Measurements from ENCODE around the gene TEX52.
"Not testable (repeated sequence)": the region's sequence is repeated elsewhere in the genome, so short reads cannot be mapped to it uniquely, and the experiment has no call there.

The TEX52 gene

DNA sequence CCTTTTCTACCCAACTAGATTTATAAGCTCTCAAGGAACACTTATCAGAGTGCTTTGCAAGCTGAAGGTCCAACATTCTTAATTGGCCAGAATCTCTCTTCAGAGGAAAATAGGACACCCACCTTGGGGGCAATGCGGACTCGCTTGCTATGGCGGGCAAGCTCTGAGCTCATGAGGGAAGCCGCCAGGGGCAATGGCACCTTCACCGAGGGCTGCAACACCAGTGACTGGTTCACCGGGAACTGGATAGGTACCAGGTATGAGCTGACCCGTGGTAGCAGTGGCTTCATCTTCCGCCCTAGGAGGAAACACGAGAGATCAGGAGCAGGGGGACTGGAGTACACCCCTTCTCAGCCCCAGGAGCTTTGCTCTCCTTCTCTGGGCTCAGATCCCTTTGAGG lies 7.4 kb upstream of the TEX52 start:
- WGBS, 2 experiments (ENCODE audit: insufficient coverage in 2 of 2) = 92 to 97% methylated on average over 8 to 9 of the region's 9 CpGs
- Histone ChIP-seq H3K36me3 (ENCODE audit: control insufficient read depth, insufficient read depth, low read length) (peaks cover 92% of the 10 kb centered on the region), H3K4me3 (ENCODE audit: extremely low read depth, insufficient read depth, low read length, poor library complexity, severe bottlenecking) (no peak overlapping the region), H3K9me3 (ENCODE audit: control insufficient read depth, low read length) (no peaks in the 10 kb centered on the region), H3K4me1 (ENCODE audit: control insufficient read depth, insufficient read depth, low read length, poor library complexity, severe bottlenecking) (no peaks in the 10 kb centered on the region), H3K27ac (ENCODE audit: low read depth, low read length, severe bottlenecking) (no peak overlapping the region)

DNA sequence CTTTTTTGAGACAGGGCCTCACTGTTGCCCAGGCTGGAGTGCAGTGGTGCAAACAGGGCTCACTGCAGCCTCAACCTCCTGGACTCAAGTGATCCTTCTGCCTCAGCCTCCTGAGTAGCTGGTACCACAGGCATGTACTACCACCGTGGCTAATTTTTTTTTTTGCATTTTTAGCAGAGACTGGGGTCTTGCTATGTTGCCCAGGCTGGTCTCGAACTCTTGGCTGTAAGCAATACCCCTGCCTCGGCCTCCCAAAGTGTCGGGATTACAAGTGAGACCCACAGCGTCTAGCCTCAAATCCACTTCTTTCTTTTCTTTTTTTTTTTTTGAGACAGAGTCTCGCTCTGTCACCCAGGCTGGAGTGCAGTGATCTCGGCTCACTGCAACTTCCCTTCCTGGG lies 6.6 kb upstream of the TEX52 start:
- H3K4me3 ChIP-seq (ENCODE audit: extremely low read depth, insufficient read depth, low read length, poor library complexity, severe bottlenecking); H3K27ac ChIP-seq (ENCODE audit: low read depth, low read length, severe bottlenecking); H3K4me1 ChIP-seq (ENCODE audit: control insufficient read depth, insufficient read depth, low read length, poor library complexity, severe bottlenecking); H3K9me3 ChIP-seq (ENCODE audit: control insufficient read depth, low read length): not testable (repeated sequence)
- WGBS, 2 experiments (ENCODE audit: insufficient coverage in 2 of 2) = 91 to 98% methylated on average over 7 of the region's 7 CpGs
- H3K36me3 ChIP-seq (ENCODE audit: control insufficient read depth, insufficient read depth, low read length) = peaks cover 92% of the 10 kb centered on the region

GRCh38 chr12:2862876-2863275 lies 6.0 kb upstream of the TEX52 start:
- H3K4me3 ChIP-seq (ENCODE audit: extremely low read depth, insufficient read depth, low read length, poor library complexity, severe bottlenecking) = no peak overlapping the region
- H3K4me1 ChIP-seq (ENCODE audit: control insufficient read depth, insufficient read depth, low read length, poor library complexity, severe bottlenecking) = no peaks in the 10 kb centered on the region
- H3K27ac ChIP-seq (ENCODE audit: low read depth, low read length, severe bottlenecking) = no peak overlapping the region
- 93 to 98% methylated on average over 5 of the region's 7 CpGs for WGBS, 2 experiments (ENCODE audit: insufficient coverage in 2 of 2)
- H3K9me3 ChIP-seq (ENCODE audit: control insufficient read depth, low read length) = no peaks in the 10 kb centered on the region
- peaks cover 92% of the 10 kb centered on the region for H3K36me3 ChIP-seq (ENCODE audit: control insufficient read depth, insufficient read depth, low read length)

DNA sequence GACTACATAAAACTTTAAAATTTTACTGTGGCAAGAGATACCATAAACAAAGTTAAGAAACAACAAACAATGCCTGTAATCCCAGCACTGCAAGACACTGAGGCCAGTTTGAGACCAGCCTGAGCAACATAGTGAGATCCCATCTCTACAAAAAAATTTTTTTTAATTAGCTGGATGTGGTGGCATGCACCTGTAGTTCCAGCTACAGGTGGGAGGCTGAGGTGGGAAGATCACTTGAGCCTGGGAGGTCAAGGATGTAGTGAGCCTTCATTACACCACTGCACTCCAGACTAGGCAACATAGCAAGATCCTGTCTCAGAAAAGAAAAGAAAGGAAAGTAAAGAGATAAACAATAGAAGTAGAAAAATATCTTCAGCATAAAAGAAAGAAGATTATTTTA lies 3.3 kb upstream of the TEX52 start:
- Histone ChIP-seq H3K27ac (ENCODE audit: low read depth, low read length, severe bottlenecking) (no peak overlapping the region), H3K9me3 (ENCODE audit: control insufficient read depth, low read length) (no peaks in the 10 kb centered on the region), H3K36me3 (ENCODE audit: control insufficient read depth, insufficient read depth, low read length) (peaks cover 69% of the 10 kb centered on the region), H3K4me3 (ENCODE audit: extremely low read depth, insufficient read depth, low read length, poor library complexity, severe bottlenecking) (no peak overlapping the region), H3K4me1 (ENCODE audit: control insufficient read depth, insufficient read depth, low read length, poor library complexity, severe bottlenecking) (no peaks in the 10 kb centered on the region)

DNA sequence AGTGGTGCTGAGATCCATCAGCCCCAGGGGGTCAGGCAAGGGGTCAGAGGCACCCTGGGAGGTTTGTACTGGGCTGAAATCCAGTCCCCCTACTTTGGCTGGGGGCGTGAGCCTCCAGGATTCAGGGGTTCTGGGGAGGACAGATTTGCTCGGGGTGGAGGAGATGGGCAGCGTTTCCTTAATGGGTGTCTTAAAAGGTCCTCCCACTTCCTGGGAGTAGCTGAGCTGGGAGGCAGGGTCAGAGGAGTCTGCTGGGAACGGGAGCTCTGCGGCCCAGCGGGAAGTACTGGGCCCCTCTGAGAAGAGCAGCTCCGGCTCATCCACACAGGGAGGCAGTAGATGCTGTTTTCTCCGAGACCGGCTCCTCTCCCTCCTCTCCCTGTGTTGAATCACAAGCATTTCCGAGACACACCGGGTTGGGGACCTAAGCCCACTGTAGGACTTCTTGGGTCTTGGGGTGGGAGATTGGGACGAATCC lies 2.1 kb upstream of the TEX52 start:
- WGBS, 2 experiments (ENCODE audit: insufficient coverage in 2 of 2) = 93 to 94% methylated on average over 7 to 10 of the region's 12 CpGs
- Histone ChIP-seq H3K4me3 (ENCODE audit: extremely low read depth, insufficient read depth, low read length, poor library complexity, severe bottlenecking) (no peak overlapping the region), H3K4me1 (ENCODE audit: control insufficient read depth, insufficient read depth, low read length, poor library complexity, severe bottlenecking) (no peaks in the 10 kb centered on the region), H3K36me3 (ENCODE audit: control insufficient read depth, insufficient read depth, low read length) (peaks cover 57% of the 10 kb centered on the region), H3K9me3 (ENCODE audit: control insufficient read depth, low read length) (no peaks in the 10 kb centered on the region), H3K27ac (ENCODE audit: low read depth, low read length, severe bottlenecking) (no peak overlapping the region)

DNA sequence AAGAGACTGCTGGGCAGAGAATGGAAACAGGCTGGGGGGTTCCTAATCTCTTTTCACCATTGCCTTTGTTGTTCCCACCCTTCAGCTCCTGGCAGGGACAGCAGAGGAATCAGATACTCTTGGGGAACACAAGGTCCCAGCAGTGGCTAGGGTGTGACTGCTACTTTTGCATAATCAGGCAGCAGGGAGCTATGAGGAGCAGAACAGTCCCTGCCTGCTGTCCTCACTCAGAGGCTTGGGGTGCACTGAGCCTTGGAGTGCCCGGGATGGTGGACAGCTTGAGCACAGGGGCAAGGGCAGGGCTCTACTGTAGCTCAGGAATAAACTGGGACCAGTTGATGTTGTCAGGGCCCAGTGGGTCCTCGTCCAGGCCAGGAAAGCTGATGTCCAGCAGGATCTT lies 1.5 kb upstream of the TEX52 start:
- 91% methylated on average over 2 of the region's 2 CpGs for WGBS, 2 experiments (ENCODE audit: insufficient coverage in 2 of 2)
- Histone ChIP-seq H3K9me3 (ENCODE audit: control insufficient read depth, low read length) (no peaks in the 10 kb centered on the region), H3K4me1 (ENCODE audit: control insufficient read depth, insufficient read depth, low read length, poor library complexity, severe bottlenecking) (no peaks in the 10 kb centered on the region), H3K4me3 (ENCODE audit: extremely low read depth, insufficient read depth, low read length, poor library complexity, severe bottlenecking) (no peak overlapping the region), H3K36me3 (ENCODE audit: control insufficient read depth, insufficient read depth, low read length) (peaks cover 51% of the 10 kb centered on the region), H3K27ac (ENCODE audit: low read depth, low read length, severe bottlenecking) (no peak overlapping the region)

DNA sequence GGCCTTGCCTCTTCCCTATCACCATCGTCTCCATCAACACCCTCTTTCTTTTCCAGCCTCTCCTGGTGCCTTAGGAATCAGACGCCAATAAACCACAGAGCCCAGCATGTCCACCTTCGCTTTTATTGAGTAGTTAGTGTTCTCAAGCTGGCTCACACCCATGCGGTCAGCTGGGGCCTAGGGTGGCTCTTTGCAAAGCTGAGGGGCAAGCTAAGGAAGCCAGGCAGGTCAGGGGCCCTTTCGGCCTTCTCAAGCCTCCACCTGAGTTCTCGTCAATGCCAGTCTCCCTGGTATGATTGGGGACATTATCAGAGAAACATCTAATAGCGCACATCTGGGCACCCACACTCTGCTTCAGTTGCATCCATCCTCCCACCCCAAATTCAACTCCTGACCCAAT lies 737 bp upstream of the TEX52 start:
- no peak overlapping the region for H3K27ac ChIP-seq (ENCODE audit: low read depth, low read length, severe bottlenecking)
- H3K36me3 ChIP-seq (ENCODE audit: control insufficient read depth, insufficient read depth, low read length) = peaks cover 44% of the 10 kb centered on the region
- no peak overlapping the region for H3K4me3 ChIP-seq (ENCODE audit: extremely low read depth, insufficient read depth, low read length, poor library complexity, severe bottlenecking)
- H3K4me1 ChIP-seq (ENCODE audit: control insufficient read depth, insufficient read depth, low read length, poor library complexity, severe bottlenecking) = no peaks in the 10 kb centered on the region
- H3K9me3 ChIP-seq (ENCODE audit: control insufficient read depth, low read length) = no peaks in the 10 kb centered on the region
- whole genome bisulfite sequencing, 2 experiments (ENCODE audit: insufficient coverage in 2 of 2) = 95 to 98% methylated on average over 6 to 7 of the region's 7 CpGs

DNA sequence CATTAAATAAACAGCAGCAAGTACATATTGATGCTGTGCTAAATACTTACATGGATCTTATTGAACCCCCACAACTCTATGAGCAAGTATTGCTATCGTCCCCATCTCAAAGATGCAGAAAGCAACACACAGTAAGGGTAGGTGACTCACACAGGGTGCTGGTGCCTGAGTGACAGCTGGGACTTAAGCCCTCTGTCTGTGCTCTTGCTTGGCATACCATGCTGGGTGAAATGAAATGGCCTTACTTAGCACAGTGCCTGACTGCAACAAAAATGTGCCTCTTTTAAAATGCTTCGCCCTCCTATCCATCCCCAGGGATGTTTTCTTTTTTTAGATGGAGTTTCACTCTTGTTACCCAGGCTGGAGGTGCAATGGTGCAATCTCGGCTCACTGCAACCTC lies 788 bp downstream of the TEX52 start:
- Histone ChIP-seq H3K27ac (ENCODE audit: low read depth, low read length, severe bottlenecking) (no peak overlapping the region), H3K4me1 (ENCODE audit: control insufficient read depth, insufficient read depth, low read length, poor library complexity, severe bottlenecking) (no peaks in the 10 kb centered on the region), H3K36me3 (ENCODE audit: control insufficient read depth, insufficient read depth, low read length) (peaks cover 31% of the 10 kb centered on the region), H3K9me3 (ENCODE audit: control insufficient read depth, low read length) (no peaks in the 10 kb centered on the region), H3K4me3 (ENCODE audit: extremely low read depth, insufficient read depth, low read length, poor library complexity, severe bottlenecking) (no peak overlapping the region)
- WGBS, 2 experiments (ENCODE audit: insufficient coverage in 2 of 2) = 81 to 92% methylated on average over 2 to 3 of the region's 3 CpGs

- WGBS, 2 experiments (ENCODE audit: insufficient coverage in 2 of 2) = 91 to 92% methylated on average over 6 to 7 of the region's 7 CpGs
- no peak overlapping the region for H3K4me3 ChIP-seq (ENCODE audit: extremely low read depth, insufficient read depth, low read length, poor library complexity, severe bottlenecking)
- H3K27ac ChIP-seq (ENCODE audit: low read depth, low read length, severe bottlenecking) = no peak overlapping the region
- peaks cover 31% of the 10 kb centered on the region for H3K36me3 ChIP-seq (ENCODE audit: control insufficient read depth, insufficient read depth, low read length)
- no peaks in the 10 kb centered on the region for H3K9me3 ChIP-seq (ENCODE audit: control insufficient read depth, low read length)
- no peaks in the 10 kb centered on the region for H3K4me1 ChIP-seq (ENCODE audit: control insufficient read depth, insufficient read depth, low read length, poor library complexity, severe bottlenecking)
Measured at GRCh38 chr12:2855546-2855945, 1.3 kb downstream of the TEX52 start.

- 83 to 84% methylated on average over 14 to 20 of the region's 25 CpGs for WGBS, 2 experiments (ENCODE audit: insufficient coverage in 2 of 2)
- H3K9me3 ChIP-seq (ENCODE audit: control insufficient read depth, low read length) = no peaks in the 10 kb centered on the region
Measured at GRCh38 chr12:2854669-2855453, 2.0 kb downstream of the TEX52 start.

DNA sequence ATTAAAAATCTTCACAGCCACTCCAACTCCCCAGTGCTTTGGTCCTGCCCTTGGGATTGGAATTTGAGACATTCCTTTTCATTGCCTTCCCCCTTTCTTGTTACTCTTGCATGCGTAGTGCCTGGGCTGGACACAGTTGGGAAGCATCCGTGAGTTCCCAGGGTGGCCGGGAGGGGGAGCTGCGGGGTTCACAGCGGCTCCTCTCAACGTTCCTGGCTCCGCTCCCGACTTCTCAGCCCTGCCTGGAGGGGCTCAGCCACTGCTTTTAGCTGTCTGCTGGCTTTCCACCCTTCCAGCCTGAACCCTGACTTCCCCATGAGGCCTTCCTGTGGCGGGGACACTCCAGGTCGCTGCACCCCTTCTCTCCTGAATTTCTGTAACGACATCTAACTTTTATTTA lies 3.2 kb downstream of the TEX52 start:
- Histone ChIP-seq H3K9me3 (ENCODE audit: control insufficient read depth, low read length) (no peaks in the 10 kb centered on the region), H3K4me1 (ENCODE audit: control insufficient read depth, insufficient read depth, low read length, poor library complexity, severe bottlenecking) (no peaks in the 10 kb centered on the region), H3K4me3 (ENCODE audit: extremely low read depth, insufficient read depth, low read length, poor library complexity, severe bottlenecking) (no peak overlapping the region), H3K27ac (ENCODE audit: low read depth, low read length, severe bottlenecking) (no peak overlapping the region), H3K36me3 (ENCODE audit: control insufficient read depth, insufficient read depth, low read length) (peaks cover 12% of the 10 kb centered on the region)
- 0 to 10% methylated on average over 5 to 8 of the region's 11 CpGs for WGBS, 2 experiments (ENCODE audit: insufficient coverage in 2 of 2)

More at GRCh38 chr12:2854669-2855453, 2.0 kb downstream of the TEX52 start:
- H3K4me1 ChIP-seq (ENCODE audit: control insufficient read depth, insufficient read depth, low read length, poor library complexity, severe bottlenecking) = no peaks in the 10 kb centered on the region
- no peak overlapping the region for H3K27ac ChIP-seq (ENCODE audit: low read depth, low read length, severe bottlenecking)
- H3K4me3 ChIP-seq (ENCODE audit: extremely low read depth, insufficient read depth, low read length, poor library complexity, severe bottlenecking) = no peak overlapping the region
- H3K36me3 ChIP-seq (ENCODE audit: control insufficient read depth, insufficient read depth, low read length) = peaks cover 24% of the 10 kb centered on the region
